HPDE6-E6E7 (cell line): ENCODE measurements around the gene TLX1.

Experiments used
- DNase-seq: peaks from one replicate; pipeline ENCODE4 v3.0.0; 2011; ENCODE audit warnings: missing footprints; ENCODE audit errors: extremely low spot score

The TLX1 gene

DNA sequence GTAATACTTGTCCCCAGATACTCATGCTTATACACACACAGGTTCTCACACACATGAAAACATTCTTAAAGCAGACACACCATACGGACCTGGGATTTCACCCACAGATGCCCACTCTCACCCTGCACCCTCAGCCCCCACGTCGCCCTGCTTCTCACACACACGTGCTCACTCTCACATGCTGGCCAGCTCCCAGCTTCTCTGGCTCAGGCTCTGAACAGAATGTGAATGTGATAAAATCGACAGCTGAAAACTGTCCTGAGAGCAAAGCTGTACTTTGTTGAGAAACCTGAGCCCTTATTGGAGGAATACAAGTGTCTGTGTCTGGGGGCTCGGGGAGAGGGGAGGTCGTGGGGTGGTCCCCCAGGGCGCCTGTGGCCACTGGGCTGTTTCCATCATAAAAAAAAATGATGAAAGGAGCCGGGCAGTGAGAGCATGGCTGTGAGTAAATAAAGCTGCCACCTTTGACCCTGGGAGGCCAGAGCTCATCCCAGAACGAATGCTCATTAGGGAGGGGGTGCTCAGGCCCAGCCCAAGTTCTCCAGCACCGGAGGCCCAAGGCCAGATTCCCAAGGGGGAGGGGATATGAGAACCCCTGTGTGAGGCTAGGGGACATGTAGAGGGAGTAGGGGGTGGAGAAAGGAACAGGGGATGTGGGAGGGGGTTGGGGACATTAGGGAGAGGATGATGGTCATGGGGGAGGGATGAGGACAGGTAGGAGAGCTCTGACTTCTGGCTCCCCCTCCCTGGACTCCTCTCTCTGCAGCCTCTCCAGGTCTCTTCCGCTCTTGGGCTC is 18.1 kb upstream of the TLX1 start:
- DNase-seq = no peak

DNA sequence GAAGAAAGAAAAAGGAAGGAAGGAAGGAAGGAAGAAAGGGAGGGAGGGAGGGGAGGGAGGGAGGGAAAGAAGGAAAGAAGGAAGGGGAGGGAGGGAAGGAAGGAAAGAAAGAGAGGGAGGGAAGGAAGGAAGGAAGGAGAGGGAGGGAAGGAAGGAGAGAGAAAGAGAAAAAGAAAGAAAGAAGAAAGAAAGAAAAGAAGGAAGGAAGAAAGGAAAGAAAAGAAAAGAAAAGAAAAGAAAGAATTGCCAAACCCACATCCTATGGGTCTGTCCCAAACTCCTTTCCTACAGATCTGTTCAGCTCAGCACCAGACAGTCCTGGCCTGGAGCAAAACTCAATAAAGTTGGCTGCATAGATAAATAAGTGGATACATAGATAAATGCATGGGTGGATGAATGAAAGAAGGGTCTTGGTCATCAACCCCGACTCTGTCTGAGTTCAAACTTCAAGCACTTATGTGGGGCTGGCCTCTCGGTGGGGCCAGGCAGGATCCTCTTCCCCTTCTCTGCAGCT is 17.2 kb upstream of the TLX1 start:
- DNase-seq = no peak

DNA sequence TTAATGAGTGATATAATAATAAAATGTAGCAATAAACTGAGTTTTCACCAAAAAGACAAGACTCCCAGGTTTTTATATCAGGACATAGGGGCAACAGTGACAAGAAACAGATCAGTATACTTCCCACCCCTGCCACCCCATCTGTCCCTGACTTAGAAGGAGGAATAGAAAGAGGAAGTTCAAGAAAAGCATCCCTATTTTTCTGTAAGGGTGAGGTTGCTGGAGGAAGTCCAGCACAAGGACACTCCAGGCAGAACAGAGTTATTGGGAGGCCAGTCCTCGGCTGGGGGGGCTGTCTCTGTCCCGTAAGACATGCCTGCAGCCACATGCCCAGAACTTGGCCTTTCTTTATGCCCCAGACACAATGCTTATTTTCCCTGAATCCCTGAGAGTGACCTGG is 16.5 kb upstream of the TLX1 start:
- no peak for DNase-seq

DNA sequence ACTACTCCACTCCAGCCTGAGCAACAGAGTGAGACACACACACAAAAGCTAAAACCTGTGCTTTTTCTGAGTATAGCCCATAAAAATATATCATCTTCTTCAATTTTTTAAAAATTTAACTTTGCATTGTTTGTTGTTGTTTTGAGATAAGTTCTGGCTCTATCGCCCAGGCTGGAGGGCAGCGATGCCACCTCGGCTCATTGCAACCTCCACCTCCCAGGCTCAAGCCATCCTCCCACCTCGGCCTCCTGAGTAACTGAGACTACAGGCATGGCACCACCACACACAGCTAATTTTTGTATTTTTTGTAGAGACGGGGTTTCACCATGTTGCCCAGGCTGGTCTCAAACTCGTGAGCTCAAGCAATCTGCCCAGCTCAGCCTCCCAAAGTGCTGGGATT is 14.3 kb upstream of the TLX1 start:
- no peak for DNase-seq

DNA sequence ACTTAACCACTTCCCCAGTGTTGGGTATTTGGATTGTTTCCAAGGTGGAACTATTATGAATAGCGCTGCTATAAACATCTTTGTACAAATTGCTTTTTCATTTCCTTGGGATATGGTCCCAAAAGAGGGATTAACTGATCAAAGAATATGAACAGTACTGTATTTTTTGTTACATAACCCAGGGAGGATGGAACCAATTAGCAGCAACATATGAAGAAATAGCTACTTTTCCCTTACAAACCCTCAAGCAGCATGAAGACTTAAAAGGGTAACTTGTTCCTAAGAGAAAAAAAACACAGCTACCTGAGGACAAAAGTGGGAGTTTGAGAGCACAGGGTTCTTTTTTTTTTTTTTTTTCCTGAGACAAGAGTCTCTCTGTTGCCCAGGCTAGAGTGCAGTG is 13.1 kb upstream of the TLX1 start:
- DNase-seq = no peak

DNA sequence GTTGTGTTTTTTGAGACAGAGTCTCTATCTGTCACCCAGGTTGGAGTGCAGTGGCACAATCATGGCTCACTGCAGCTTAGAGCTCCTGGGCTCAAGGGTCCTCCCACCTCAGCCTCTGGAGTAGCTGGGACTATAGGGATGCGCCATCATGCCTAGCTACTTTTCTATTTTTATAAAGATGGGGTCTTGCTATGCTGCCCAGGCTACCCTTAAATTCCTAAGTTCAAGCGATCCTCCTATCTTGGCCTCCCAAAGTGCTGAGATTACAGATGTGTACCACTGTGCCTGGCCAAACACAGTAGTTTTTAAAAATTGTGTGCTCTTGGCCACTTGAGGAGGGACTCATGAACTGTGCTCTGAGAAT is 10.6 kb upstream of the TLX1 start:
- DNase-seq = no peak

DNA sequence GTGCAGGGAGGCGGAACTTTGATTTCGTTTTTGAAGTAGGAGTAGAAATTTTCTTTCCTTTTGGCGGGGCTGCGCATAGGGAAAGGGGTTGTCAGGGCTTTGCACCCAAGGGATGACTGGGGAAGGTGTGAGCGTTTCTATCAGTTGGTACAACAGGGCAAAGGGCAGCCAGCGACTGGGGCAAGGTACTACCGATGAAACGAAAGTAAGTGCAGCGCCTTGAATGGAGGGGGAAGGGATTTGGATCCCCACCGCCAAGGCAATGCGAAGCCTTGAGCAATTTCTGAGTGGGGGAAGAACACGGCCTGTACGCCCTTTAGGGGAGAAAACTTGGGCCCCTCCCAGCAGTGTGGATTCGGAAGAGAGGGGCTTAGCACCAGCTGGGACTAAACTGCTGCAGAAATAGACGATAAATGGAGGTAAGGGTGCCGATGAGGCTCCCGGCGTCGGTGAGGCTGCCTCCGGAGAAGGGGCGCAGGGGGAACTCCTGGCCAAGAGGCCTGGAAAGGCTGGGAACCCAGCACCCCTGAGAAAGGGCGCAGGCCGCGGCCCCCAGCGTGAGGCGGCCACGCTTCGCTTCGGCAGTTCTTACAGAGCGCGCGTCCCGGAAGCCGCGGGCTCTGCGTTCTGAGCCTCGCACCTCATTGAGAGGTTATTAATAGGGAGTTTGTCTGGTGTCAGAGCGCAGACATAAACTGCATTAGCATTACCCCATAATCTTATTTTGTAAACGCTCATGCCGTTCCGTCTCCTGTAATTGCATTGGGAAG is 10.0 kb upstream of the TLX1 start:
- no peak for DNase-seq

DNA sequence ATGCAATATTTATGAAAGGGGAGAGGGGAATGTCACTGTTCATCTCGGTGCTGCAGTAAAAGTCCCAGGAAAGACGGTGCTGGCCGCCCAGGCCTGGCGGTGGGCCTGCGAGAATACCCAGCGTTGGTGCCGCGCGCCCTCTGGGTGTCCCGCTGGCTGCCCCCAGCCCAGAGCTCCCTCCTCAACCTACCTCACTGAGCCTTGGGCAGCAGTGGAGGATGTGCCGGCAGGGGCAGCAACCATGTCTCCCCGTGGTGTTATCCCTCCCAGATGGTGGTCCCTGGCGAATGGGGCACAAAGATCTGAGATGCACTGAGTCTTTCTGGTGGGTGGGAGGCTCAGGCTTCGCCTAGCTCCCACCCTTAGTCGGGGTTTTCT is 9.5 kb upstream of the TLX1 start:
- no peak for DNase-seq

DNA sequence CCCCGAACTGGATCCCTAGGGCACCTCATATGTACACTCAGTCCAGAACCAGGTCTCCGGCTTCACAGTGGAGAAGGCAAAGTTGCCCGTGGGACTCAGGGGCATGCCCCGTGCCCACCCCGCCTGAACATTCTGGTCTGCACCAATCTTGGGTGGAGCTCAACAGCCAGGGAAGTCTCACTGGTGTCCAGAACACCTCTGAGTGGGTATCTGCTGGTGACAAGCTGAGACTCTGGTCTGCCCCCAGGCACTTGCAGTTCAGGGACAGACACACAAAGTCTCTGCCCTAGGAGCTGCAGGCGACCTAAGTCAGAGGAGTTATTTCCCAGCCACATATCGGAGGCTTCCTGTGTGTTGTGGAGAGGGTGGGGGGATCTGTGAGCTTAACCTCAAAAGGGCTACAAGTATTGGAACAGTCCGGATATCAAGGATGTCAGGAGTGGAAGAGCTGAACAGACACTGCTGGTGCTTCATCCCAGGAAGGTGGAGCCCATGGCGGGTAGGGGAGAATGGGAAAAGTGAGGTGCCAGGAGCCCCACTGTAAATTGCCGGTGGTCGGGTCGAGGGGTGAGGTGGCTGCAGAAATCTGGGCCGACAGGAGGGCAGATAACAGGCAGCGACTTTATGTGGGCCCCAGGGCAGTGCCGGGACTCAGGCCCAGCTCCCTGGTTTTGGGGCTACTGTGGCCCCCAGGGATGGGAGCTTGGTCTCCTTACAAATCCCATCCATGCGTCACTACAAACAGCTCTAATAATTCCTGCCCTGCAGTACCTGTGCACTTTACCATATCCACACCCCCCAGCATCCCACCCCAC is 8.6 kb upstream of the TLX1 start:
- DNase-seq = no peak

DNA sequence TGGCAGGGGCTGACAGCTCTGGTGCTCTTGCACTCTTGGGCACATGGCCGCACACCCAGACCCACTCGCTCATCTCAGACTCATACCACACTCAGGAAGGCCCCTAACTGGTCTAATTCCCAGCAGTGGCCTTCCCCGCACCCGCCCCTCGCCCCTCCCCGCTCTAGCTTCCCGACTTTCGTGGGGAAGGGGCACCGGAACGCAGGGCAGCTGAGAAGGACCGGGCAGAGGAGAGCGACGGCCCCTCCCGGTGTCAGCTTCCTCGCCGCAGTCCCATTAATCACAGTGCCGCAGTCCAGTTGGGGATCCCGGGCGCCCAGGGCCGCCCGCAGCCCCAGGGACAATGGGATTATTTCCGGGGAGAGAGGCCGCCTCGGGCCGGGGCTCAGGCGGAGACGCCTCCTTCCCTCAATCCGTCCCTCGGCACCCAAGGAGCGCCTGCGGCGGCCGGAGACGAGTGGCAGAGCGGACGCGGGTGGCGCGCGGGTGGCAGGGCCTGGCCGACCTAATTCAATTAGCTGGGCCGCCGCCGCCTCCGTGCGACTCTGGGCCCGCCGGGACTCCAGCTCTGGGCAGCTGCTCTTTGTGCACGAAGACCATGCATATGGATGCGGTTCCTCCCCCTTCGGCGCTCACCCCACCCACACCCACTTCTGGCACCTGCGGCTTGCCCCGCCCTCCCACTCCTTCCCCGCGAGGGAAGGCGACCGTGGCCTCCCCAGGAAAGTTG is 7.8 kb upstream of the TLX1 start:
- DNase-seq = no peak

DNA sequence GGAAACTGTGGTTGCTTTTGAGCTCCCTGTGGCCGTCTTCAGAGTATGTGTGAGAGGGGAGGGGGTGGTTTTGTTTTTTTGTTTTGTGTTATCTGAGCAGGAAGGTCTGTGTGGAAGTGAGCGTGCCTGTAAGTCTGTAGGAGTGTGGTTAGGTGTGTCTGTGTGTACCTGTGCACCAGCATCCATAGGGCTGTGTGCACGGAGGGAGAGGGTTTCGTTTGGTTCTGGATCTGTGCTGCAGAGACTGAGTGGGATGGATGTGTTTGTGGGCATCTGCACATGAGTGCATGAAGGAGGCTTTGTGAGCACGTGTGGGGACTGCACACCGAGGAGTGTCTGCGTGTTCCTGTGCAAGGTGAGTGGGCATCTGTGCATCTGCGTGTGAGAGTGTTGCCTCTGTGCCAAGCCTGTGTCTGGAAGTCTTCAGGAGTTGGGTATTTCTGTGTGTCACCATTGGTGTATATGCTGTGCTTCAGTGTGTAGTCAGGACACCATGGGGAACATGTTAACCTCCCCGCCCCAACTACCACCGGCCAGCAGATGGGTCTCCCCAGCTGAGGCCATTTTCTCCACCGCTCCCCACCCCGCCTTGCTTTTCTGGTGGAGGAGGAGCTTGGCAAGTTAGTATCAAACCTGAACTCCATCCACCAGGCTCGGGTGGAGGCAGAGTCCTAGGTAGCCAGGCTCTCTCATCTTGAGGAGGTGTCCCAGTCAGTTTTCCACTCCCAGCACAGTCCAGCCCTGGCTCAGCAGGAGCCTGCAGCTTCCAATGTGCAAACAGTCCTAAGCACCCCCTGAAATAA is 7.1 kb upstream of the TLX1 start:
- DNase-seq = no peak

DNA sequence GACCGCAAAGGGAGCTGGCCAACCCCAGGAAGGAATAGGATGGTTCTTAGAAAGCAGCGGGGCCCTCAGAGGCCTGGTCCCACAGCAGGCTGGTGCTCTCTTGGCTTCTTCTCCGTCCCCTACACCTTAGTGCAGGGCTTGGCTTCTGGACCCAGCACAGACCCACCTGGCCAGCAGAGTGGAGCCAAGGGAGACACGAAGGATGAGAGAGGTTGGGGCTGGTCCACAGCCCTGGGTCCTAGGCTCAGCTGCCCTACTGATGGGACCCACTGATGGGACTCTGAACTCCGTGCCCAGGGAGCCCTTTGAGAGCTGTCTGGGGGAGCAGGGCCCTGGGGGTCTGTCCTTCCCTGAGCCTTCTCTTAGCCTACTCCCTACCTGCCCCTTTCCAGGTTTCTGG is 6.2 kb upstream of the TLX1 start:
- DNase-seq = no peak

DNA sequence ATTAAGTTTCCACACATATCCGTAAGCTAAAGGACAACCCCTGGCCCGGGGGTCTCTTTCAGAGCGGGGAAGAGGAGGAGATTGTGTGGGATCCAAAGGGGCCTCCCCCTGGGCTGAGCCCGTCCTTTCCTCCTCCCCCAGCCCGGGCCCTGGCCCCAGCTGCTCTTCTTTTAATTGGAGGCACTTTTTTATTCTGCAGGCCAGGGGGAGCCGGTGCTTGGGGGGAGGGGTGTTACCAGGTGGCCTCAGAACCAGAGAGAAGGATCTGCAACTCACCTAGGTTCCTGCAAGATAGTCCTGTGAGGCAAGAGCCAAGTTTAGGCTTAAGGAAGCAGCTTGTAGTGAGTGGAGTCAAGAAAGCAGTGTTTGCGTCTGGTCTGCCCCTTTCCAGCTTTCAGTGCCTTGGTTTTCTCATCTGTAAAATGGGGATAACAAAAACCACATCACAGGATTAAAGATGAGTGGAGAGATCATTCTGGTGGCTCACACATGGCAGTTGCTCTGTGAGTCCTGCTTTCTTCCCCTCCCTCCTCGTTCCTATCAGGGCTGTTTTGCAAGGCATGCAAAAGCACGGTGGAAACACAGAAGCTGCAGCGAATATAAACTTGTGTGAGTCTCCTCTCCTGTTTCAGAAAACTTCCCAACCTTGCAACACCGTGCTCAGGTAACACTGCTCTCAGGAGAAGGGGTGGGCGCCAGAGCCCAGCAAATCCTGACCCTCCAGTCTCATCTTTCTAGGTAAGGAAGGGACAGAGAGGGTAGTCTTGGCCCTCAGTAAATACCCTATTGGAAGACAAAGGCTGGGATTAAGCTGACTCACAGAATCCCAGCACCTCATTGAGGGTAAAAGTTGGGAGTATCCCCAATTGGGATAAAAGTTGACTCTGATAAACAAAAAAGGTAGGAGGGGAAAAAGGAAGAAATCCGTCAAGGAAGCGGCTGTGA is 4.1 kb upstream of the TLX1 start:
- no peak for DNase-seq

DNA sequence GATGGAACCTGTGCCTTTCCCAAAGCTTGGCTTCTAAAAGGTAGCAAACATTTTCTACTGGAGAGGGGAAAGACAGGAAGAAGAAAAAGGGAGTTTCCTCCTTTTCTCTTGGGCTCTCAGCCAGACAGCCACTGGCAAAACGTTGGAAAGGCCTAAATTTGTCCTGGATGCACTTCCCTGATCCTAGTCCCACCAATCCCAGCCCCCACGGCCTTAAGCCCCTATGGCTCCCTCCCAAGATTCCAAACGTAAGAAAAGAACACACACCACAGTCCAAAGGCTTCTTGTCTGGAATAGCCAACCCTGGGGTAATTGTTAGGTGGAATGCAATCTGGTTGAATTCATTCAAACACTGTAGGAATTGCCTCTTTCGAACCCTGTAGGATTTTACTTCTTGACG is 959 bp upstream of the TLX1 start:
- DNase-seq = no peak

DNA sequence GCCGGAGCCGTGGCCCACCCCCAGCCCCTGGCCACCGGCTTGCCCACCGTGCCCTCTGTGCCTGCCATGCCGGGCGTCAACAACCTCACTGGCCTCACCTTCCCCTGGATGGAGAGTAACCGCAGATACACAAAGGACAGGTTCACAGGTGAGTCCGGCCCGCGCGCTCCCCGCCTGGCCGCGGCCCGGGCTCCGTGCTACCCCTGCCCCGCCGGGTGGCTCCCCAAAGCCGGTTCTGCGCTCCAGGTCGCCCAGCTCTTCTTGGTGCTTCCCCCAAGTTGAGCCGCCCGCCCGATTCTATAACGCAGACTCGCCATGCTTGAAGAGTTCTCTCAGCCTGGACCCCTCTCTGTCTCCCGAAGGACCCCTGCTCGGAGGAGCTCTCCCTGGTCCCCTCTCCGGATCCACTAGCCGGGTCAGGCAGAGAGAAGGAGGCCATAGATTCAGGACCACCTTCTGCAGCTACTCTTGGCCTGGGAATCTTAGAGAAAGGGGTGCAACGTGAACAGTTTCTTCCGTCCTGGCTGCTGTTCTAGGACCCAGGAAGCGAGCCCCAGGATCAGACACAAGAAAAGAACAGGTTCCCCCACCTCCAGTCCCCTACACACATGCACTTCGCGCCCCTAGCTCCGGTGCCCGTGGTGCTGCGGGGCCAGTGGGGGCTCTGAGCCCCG is 999 bp downstream of the TLX1 start:
- no peak for DNase-seq

DNA sequence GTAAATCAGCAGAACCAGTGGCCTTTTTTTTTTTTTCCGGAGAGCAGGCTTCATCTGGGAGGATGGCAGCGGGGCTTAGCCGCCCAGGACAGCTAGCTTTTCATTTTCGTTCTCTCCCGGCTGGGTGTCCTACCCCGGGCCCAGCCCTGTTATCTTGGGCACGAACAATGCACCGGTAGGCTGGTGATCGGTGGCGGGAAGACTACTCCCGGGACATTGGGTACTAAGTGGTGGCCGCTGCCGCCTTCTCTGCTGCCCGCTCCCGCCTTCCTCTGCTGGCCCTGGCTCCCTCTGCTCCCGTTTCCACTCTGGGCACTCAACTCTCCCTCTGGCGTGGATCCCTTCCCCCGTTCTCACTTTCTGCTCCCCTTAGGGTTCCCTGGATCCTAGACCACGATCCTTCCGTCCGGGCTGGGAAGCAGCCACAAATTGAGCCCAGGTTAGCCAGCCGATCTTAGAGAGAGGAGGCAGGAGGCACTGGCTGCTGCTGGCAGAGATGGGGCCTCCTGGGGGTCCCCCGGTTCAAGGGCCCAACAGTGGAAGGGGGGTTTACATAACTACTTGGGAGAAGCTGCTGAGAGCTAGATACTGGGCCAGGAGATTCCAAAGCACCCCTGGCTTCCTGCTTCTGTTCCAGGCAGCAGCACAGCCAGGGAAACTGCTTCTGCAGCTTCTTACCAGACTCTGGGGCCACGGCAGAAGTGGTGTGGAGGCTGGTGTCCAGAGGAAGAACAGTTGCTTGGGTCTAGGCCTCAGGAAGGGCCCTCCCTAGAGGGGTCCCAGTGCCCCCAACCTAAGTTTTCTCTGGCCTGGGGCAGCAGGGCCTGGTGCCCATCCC is 1.8 kb downstream of the TLX1 start:
- no peak for DNase-seq

DNA sequence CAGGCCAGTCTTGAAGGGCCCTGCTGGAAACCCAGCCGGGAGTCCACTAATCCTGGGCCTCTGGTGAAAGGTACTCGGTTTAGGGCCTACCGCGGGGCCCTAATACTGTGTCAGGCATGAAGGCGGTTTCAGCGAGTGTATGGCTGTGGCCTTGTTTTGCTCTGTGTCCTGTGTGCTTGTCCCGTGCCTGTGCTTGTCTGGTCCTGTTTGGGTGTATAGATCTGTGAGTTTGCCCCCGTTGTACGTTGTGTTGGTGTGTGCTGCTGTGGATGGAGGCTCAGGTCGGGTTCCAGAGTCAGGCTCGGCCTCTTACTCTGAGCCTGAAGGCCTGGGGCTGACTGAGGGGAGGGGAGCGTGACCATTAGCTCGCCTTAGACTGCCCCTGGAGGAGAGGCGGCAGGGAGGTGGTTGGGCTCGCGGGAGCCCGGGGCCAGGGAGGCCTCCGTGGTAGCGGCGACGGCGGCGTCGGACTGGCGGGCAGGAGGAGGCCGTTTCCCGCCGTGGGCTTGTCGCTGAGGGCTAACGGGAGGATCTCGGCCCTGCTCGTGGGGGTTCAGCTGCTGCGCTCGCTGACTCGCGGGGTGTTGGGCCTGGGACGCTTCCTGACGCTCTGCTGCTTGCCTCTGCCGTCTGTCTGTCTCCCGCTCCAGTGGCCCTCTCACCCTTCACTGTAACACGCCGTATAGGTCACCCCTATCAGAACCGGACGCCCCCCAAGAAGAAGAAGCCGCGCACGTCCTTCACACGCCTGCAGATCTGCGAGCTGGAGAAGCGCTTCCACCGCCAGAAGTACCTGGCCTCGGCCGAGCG is 2.6 kb downstream of the TLX1 start:
- no peak for DNase-seq
